ENCODE data around the gene PXDC1.

DNA sequence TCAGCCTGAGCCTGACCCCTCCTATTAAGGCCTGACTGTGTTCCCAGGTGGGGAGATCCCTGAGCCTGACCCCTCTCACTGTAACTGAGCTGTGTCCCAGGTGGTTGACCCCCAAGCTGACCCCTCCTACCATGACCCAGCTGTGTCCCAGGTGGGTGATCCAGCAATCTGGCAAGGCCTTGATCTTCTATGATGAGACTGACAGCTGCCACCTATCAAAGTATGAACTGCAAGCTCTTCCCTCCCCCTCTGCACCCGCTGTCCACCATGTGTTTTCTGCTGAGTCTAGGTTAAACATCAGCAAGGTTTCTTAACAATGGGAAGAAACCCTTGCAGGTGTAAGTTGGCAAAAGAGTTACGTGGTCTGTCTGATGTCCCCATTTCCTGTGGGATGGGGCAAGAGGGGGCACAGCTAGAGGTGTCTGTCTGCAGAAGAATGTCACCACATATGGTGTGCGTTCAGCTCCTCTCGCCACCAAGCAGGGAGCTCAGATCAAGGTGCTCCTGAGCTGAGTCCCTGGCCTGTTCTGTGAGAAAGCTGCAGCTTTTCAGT lies 5.9 kb downstream of the PXDC1 start:
- TF ChIP-seq, protein P1, sequence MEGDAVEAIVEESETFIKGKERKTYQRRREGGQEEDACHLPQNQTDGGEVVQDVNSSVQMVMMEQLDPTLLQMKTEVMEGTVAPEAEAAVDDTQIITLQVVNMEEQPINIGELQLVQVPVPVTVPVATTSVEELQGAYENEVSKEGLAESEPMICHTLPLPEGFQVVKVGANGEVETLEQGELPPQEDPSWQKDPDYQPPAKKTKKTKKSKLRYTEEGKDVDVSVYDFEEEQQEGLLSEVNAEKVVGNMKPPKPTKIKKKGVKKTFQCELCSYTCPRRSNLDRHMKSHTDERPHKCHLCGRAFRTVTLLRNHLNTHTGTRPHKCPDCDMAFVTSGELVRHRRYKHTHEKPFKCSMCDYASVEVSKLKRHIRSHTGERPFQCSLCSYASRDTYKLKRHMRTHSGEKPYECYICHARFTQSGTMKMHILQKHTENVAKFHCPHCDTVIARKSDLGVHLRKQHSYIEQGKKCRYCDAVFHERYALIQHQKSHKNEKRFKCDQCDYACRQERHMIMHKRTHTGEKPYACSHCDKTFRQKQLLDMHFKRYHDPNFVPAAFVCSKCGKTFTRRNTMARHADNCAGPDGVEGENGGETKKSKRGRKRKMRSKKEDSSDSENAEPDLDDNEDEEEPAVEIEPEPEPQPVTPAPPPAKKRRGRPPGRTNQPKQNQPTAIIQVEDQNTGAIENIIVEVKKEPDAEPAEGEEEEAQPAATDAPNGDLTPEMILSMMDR (IDR thresholded peaks at IDR 0.05; ENCODE audit: low read depth, low read length, missing input control) = no peak
- TF ChIP-seq, protein P2, sequence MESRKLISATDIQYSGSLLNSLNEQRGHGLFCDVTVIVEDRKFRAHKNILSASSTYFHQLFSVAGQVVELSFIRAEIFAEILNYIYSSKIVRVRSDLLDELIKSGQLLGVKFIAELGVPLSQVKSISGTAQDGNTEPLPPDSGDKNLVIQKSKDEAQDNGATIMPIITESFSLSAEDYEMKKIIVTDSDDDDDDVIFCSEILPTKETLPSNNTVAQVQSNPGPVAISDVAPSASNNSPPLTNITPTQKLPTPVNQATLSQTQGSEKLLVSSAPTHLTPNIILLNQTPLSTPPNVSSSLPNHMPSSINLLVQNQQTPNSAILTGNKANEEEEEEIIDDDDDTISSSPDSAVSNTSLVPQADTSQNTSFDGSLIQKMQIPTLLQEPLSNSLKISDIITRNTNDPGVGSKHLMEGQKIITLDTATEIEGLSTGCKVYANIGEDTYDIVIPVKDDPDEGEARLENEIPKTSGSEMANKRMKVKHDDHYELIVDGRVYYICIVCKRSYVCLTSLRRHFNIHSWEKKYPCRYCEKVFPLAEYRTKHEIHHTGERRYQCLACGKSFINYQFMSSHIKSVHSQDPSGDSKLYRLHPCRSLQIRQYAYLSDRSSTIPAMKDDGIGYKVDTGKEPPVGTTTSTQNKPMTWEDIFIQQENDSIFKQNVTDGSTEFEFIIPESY (IDR thresholded peaks at IDR 0.05) = no peak
- TF ChIP-seq, protein P3, sequence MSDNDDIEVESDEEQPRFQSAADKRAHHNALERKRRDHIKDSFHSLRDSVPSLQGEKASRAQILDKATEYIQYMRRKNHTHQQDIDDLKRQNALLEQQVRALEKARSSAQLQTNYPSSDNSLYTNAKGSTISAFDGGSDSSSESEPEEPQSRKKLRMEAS (IDR thresholded peaks at IDR 0.05) = no peak
- TF ChIP-seq EGR1 (IDR thresholded peaks at IDR 0.05; ENCODE audit: low read depth in 2 of 2) = no peak
- no peak for TF ChIP-seq GABPA (IDR thresholded peaks at IDR 0.05 in 1 of 2, conservative IDR thresholded peaks at IDR 0.05 in 1 of 2)
- TF ChIP-seq, protein P4, sequence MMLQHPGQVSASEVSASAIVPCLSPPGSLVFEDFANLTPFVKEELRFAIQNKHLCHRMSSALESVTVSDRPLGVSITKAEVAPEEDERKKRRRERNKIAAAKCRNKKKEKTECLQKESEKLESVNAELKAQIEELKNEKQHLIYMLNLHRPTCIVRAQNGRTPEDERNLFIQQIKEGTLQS (IDR thresholded peaks at IDR 0.05) = no peak
- TF ChIP-seq, protein P5, sequence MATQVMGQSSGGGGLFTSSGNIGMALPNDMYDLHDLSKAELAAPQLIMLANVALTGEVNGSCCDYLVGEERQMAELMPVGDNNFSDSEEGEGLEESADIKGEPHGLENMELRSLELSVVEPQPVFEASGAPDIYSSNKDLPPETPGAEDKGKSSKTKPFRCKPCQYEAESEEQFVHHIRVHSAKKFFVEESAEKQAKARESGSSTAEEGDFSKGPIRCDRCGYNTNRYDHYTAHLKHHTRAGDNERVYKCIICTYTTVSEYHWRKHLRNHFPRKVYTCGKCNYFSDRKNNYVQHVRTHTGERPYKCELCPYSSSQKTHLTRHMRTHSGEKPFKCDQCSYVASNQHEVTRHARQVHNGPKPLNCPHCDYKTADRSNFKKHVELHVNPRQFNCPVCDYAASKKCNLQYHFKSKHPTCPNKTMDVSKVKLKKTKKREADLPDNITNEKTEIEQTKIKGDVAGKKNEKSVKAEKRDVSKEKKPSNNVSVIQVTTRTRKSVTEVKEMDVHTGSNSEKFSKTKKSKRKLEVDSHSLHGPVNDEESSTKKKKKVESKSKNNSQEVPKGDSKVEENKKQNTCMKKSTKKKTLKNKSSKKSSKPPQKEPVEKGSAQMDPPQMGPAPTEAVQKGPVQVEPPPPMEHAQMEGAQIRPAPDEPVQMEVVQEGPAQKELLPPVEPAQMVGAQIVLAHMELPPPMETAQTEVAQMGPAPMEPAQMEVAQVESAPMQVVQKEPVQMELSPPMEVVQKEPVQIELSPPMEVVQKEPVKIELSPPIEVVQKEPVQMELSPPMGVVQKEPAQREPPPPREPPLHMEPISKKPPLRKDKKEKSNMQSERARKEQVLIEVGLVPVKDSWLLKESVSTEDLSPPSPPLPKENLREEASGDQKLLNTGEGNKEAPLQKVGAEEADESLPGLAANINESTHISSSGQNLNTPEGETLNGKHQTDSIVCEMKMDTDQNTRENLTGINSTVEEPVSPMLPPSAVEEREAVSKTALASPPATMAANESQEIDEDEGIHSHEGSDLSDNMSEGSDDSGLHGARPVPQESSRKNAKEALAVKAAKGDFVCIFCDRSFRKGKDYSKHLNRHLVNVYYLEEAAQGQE (IDR thresholded peaks at IDR 0.05) = no peak

All from liver (tissue), 3 donors.